IgD-negative memory B cell (primary cell): ENCODE data around the gene CD300LD. TPM values are rescaled to one million over a fixed set of nuclear protein-coding genes. Genes with fewer than 3 reads are reported as not detected.
"Not testable (repeated sequence)": the region's sequence is repeated elsewhere in the genome, so short reads cannot be mapped to it uniquely, and the experiment has no call there.

ENCODE experiments used
- H3K27ac Mint-ChIP-seq, 3 donors: one replicate each; pipeline ENCODE4 v1.8.0; 2020 to 2022; ENCODE audit warnings: mild to moderate bottlenecking in 3 of 3, mixed read lengths in 3 of 3, moderate library complexity in 1 of 3
- H3K27me3 Mint-ChIP-seq: one replicate; pipeline ENCODE4 v1.8.0; 2021; ENCODE audit warnings: mixed read lengths
- H3K36me3 Mint-ChIP-seq: one replicate; pipeline ENCODE4 v1.8.0; 2020; ENCODE audit warnings: mild to moderate bottlenecking, mixed read lengths
- H3K4me1 Mint-ChIP-seq, 3 donors: one replicate each; pipeline ENCODE4 v1.8.0; 2020 to 2022; ENCODE audit warnings: mixed read lengths in 3 of 3, mild to moderate bottlenecking in 1 of 3
- H3K4me3 Mint-ChIP-seq, 4 donors: one replicate each; pipeline ENCODE4 v1.8.0; 2020 to 2022; ENCODE audit warnings: mild to moderate bottlenecking in 4 of 4, mixed read lengths in 4 of 4, moderate library complexity in 3 of 4
- H3K9me3 Mint-ChIP-seq, 3 donors: one replicate each; pipeline ENCODE4 v1.8.0; 2020 to 2021; ENCODE audit warnings: mixed read lengths in 3 of 3, mild to moderate bottlenecking in 1 of 3
- polyA plus RNA-seq: library from polyadenylated mRNA; unstranded; fragments of 300-500 nt; fragmentation: Illumina TruSeq; gene quantifications from one replicate; pipeline ENCODE4 v1.2.3, GENCODE V29; 2021

The CD300LD gene
- polyA plus RNA-seq, 1 donor from 2014 or later = not detected

- Mint-ChIP-seq H3K27me3 (peaks cover 15% of the 10 kb centered on the region), H3K4me3 (peak overlapping the region in 2 of 4 donors; percentile 53 to 81), H3K27ac (peak overlapping the region in 2 of 3 donors; percentile 30 to 78), H3K4me1 (peaks cover 13 to 40% (median 19%) of the 10 kb centered on the region in 3 donors), H3K9me3 (peaks cover 0 to 3% (median 0%) of the 10 kb centered on the region in 3 donors), H3K36me3 (no peaks in the 10 kb centered on the region)
These were observed 7.4 kb upstream of the CD300LD start for GRCh38 chr17:74599448-74599939.

- Mint-ChIP-seq H3K27ac (peak overlapping the region in 1 of 3 donors; percentile 30), H3K4me3 (peak overlapping the region in 1 of 4 donors; percentile 77), H3K4me1 (peaks cover 13 to 36% (median 19%) of the 10 kb centered on the region in 3 donors), H3K27me3 (peaks cover 15% of the 10 kb centered on the region), H3K9me3 (peaks cover 0 to 3% (median 0%) of the 10 kb centered on the region in 3 donors), H3K36me3 (no peaks in the 10 kb centered on the region)
These were observed 6.9 kb upstream of the CD300LD start for GRCh38 chr17:74599023-74599399.

GRCh38 chr17:74598346-74599022 lies 6.4 kb upstream of the CD300LD start:
- Mint-ChIP-seq H3K4me3 (peak overlapping the region in 1 of 4 donors; percentile 77), H3K36me3 (no peaks in the 10 kb centered on the region), H3K4me1 (peaks cover 13 to 33% (median 19%) of the 10 kb centered on the region in 3 donors), H3K9me3 (peaks cover 0 to 3% (median 0%) of the 10 kb centered on the region in 3 donors), H3K27ac (no peak overlapping the region), H3K27me3 (peaks cover 15% of the 10 kb centered on the region)

GRCh38 chr17:74597069-74597790 lies 5.1 kb upstream of the CD300LD start:
- H3K36me3 Mint-ChIP-seq = no peaks in the 10 kb centered on the region
- peaks cover 17% of the 10 kb centered on the region for H3K27me3 Mint-ChIP-seq
- peaks cover 0 to 3% (median 0%) of the 10 kb centered on the region in 3 donors for H3K9me3 Mint-ChIP-seq
- no peak overlapping the region for H3K27ac Mint-ChIP-seq
- peaks cover 14 to 29% (median 20%) of the 10 kb centered on the region in 3 donors for H3K4me1 Mint-ChIP-seq
- H3K4me3 Mint-ChIP-seq = no peak overlapping the region

GRCh38 chr17:74595037-74595750 lies 3.1 kb upstream of the CD300LD start:
- Mint-ChIP-seq H3K27me3 (peaks cover 15% of the 10 kb centered on the region), H3K9me3 (peaks cover 0 to 4% (median 0%) of the 10 kb centered on the region in 3 donors), H3K4me3 (no peak overlapping the region), H3K27ac (no peak overlapping the region), H3K36me3 (no peaks in the 10 kb centered on the region), H3K4me1 (peaks cover 19 to 27% (median 24%) of the 10 kb centered on the region in 3 donors)

- no peak overlapping the region for H3K27ac Mint-ChIP-seq
- H3K36me3 Mint-ChIP-seq = no peaks in the 10 kb centered on the region
- peaks cover 14% of the 10 kb centered on the region for H3K27me3 Mint-ChIP-seq
- H3K4me1 Mint-ChIP-seq = peaks cover 9 to 11% (median 10%) of the 10 kb centered on the region in 3 donors
- H3K9me3 Mint-ChIP-seq = peaks cover 0 to 1% (median 0%) of the 10 kb centered on the region in 3 donors
- no peak overlapping the region for H3K4me3 Mint-ChIP-seq
These were observed 580 bp downstream of the CD300LD start for GRCh38 chr17:74591503-74591902.

GRCh38 chr17:74585711-74586110 lies 6.4 kb downstream of the CD300LD start:
- H3K36me3 Mint-ChIP-seq = no peaks in the 10 kb centered on the region
- no peak overlapping the region for H3K27ac Mint-ChIP-seq
- no peak overlapping the region for H3K4me3 Mint-ChIP-seq
- peaks cover 0 to 6% (median 0%) of the 10 kb centered on the region in 3 donors for H3K9me3 Mint-ChIP-seq
- peaks cover 12% of the 10 kb centered on the region for H3K27me3 Mint-ChIP-seq
- H3K4me1 Mint-ChIP-seq = no peaks in the 10 kb centered on the region

GRCh38 chr17:74584292-74585060 lies 7.6 kb downstream of the CD300LD start:
- peak overlapping the region in 1 of 3 donors; percentile 54 for H3K27ac Mint-ChIP-seq
- no peaks in the 10 kb centered on the region for H3K4me1 Mint-ChIP-seq
- H3K36me3 Mint-ChIP-seq = no peaks in the 10 kb centered on the region
- peaks cover 0 to 6% (median 0%) of the 10 kb centered on the region in 3 donors for H3K9me3 Mint-ChIP-seq
- H3K27me3 Mint-ChIP-seq = peaks cover 12% of the 10 kb centered on the region
- no peak overlapping the region for H3K4me3 Mint-ChIP-seq

GRCh38 chr17:74582633-74583032 lies 9.4 kb downstream of the CD300LD start:
- peaks cover 0 to 3% (median 0%) of the 10 kb centered on the region in 3 donors for H3K4me1 Mint-ChIP-seq
- H3K36me3 Mint-ChIP-seq = peaks cover 3% of the 10 kb centered on the region
- H3K27ac Mint-ChIP-seq = no peak overlapping the region
- peaks cover 0 to 6% (median 0%) of the 10 kb centered on the region in 3 donors for H3K9me3 Mint-ChIP-seq
- peak overlapping the region in 1 of 4 donors; percentile 41 for H3K4me3 Mint-ChIP-seq
- peaks cover 18% of the 10 kb centered on the region for H3K27me3 Mint-ChIP-seq

- peaks cover 0 to 8% (median 6%) of the 10 kb centered on the region in 3 donors for H3K4me1 Mint-ChIP-seq
- H3K9me3 Mint-ChIP-seq = peaks cover 0 to 4% (median 2%) of the 10 kb centered on the region in 3 donors
- H3K4me3 Mint-ChIP-seq = no peak overlapping the region
- H3K27ac Mint-ChIP-seq = peak overlapping the region in 1 of 3 donors; percentile 12
- peaks cover 5% of the 10 kb centered on the region for H3K36me3 Mint-ChIP-seq
- H3K27me3 Mint-ChIP-seq = peaks cover 9% of the 10 kb centered on the region
These were observed 12.2 kb downstream of the CD300LD start for GRCh38 chr17:74579900-74580299.

GRCh38 chr17:74578979-74579378 lies 13.1 kb downstream of the CD300LD start:
- Mint-ChIP-seq H3K4me1 (peaks cover 0 to 8% (median 6%) of the 10 kb centered on the region in 3 donors), H3K36me3 (peaks cover 5% of the 10 kb centered on the region), H3K27me3 (peaks cover 10% of the 10 kb centered on the region), H3K27ac (no peak overlapping the region), H3K9me3 (peaks cover 0 to 2% (median 0%) of the 10 kb centered on the region in 3 donors), H3K4me3 (peak overlapping the region in 1 of 4 donors; percentile 1)

- H3K36me3 Mint-ChIP-seq = peaks cover 5% of the 10 kb centered on the region
- no peak overlapping the region for H3K4me3 Mint-ChIP-seq
- peaks cover 18% of the 10 kb centered on the region for H3K27me3 Mint-ChIP-seq
- peaks cover 0 to 2% (median 0%) of the 10 kb centered on the region in 3 donors for H3K9me3 Mint-ChIP-seq
- H3K4me1 Mint-ChIP-seq = peaks cover 0 to 8% (median 6%) of the 10 kb centered on the region in 3 donors
- no peak overlapping the region for H3K27ac Mint-ChIP-seq
These were observed 17.5 kb downstream of the CD300LD start for GRCh38 chr17:74574489-74575142.

- peaks cover 15% of the 10 kb centered on the region for H3K27me3 Mint-ChIP-seq
- H3K27ac Mint-ChIP-seq, H3K4me3 Mint-ChIP-seq, H3K9me3 Mint-ChIP-seq, H3K36me3 Mint-ChIP-seq, H3K4me1 Mint-ChIP-seq: not testable (repeated sequence)
These were observed 18.4 kb downstream of the CD300LD start for GRCh38 chr17:74573635-74574034.
